ENCODE data around the gene PYCARD.
"Not testable (repeated sequence)": the region's sequence is repeated elsewhere in the genome, so short reads cannot be mapped to it uniquely, and the experiment has no call there.

Gene PYCARD

GRCh38 chr16:31190818-31191444 is 11.6 kb downstream of the PYCARD start:
- no peak for DNase-seq (ENCODE audit: low read depth)

GRCh38 chr16:31190061-31190460 is 12.5 kb downstream of the PYCARD start:
- no peak for DNase-seq (ENCODE audit: low read depth)

- DNase-seq (ENCODE audit: low read depth), result no peak
Observed at GRCh38 chr16:31189412-31189778, 13.2 kb downstream of the PYCARD start.

GRCh38 chr16:31188450-31189411 is 13.8 kb downstream of the PYCARD start:
- no peak for DNase-seq (ENCODE audit: low read depth)

- DNase-seq (ENCODE audit: low read depth), result no peak
Observed at GRCh38 chr16:31187808-31188189, 14.8 kb downstream of the PYCARD start.

- DNase-seq (ENCODE audit: low read depth), result no peak
Observed at GRCh38 chr16:31186930-31187807, 15.4 kb downstream of the PYCARD start.

GRCh38 chr16:31186176-31186575 is 16.4 kb downstream of the PYCARD start:
- no peak for DNase-seq (ENCODE audit: low read depth)

GRCh38 chr16:31185339-31185738 is 17.2 kb downstream of the PYCARD start:
- DNase-seq (ENCODE audit: low read depth), result no peak

GRCh38 chr16:31184888-31185287 is 17.7 kb downstream of the PYCARD start:
- DNase-seq (ENCODE audit: low read depth), result no peak

GRCh38 chr16:31183432-31184428 is 18.8 kb downstream of the PYCARD start:
- DNase-seq (ENCODE audit: low read depth), result no peak

- no peak for DNase-seq (ENCODE audit: low read depth)
Observed at GRCh38 chr16:31182391-31182790, 20.2 kb downstream of the PYCARD start.

- no peak for DNase-seq (ENCODE audit: low read depth)
Observed at GRCh38 chr16:31181102-31181830, 21.3 kb downstream of the PYCARD start.

- peak; percentile 95 for DNase-seq (ENCODE audit: low read depth)
Observed at GRCh38 chr16:31179747-31180459, 22.7 kb downstream of the PYCARD start, which contains the start of gene FUS. Gene FUS, plus strand, starts transcription at chr16:31180139. Its CDS starts 76 bp downstream, at chr16:31180215.

- no peak for DNase-seq (ENCODE audit: low read depth)
Observed at GRCh38 chr16:31179219-31179746, 23.3 kb downstream of the PYCARD start.

- no peak for DNase-seq (ENCODE audit: low read depth)
Observed at GRCh38 chr16:31177136-31177535, 25.4 kb downstream of the PYCARD start.

GRCh38 chr16:31170048-31170447 is 32.5 kb downstream of the PYCARD start:
- not testable (repeated sequence) for DNase-seq (ENCODE audit: low read depth)

- no peak for DNase-seq (ENCODE audit: low read depth)
Observed at GRCh38 chr16:31168848-31169247, 33.7 kb downstream of the PYCARD start.

GRCh38 chr16:31167315-31167714 is 35.2 kb downstream of the PYCARD start:
- DNase-seq (ENCODE audit: low read depth), result no peak

GRCh38 chr16:31157136-31157535 is 45.4 kb downstream of the PYCARD start:
- DNase-seq (ENCODE audit: low read depth), result no peak
